Fibroblast of upper back skin (primary cell): ENCODE measurements around the gene FHOD3.
"Not testable (repeated sequence)": the region's sequence is repeated elsewhere in the genome, so short reads cannot be mapped to it uniquely, and the experiment has no call there.

Experiments used
- DNase-seq: peaks from one replicate; pipeline ENCODE4 v3.0.0-alpha.2; 2013

The FHOD3 gene

DNA sequence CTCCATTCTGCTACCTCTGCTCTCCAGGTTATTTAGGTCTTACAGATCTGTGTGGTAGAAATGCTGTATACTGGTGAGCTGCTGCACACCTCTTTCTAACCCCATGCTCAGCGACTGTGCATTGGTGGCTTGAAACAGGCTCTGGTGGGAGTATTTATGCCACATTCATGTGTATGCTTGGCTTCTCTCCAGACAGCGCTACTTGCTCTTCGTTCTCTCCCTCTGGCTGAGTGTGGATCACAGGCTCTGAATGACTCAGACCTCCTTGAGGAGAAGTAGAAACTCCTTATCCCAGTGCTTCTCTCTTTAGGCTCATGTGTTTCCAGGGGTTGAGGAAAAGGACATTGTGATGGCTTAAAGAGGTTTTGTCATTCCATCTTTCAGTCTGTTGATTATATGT, 54.9 kb downstream of the FHOD3 start:
- DNase-seq = peak; percentile 95

DNA sequence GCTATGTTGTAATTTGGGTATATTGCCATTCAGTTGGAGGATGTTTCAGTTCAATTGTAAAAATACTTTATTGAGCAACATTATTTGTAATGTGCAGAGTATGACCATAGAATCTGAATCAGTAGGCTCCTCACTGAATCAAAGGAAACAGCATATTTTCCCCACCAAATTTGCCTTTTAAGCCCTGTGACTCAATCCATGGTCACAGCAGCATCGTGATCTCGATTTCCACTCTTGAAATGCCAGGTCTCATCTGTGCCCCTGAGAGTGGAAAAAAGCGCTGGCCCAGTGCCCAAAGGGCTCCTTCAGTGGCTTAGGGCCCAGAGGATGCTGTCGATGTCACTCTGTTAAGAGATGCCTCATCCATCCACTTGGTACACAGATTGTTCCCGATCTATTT, 57.5 kb downstream of the FHOD3 start:
- peak; percentile 77 for DNase-seq

GRCh38 chr18:36355511-36355910, 58.0 kb downstream of the FHOD3 start:
- no peak for DNase-seq

DNA sequence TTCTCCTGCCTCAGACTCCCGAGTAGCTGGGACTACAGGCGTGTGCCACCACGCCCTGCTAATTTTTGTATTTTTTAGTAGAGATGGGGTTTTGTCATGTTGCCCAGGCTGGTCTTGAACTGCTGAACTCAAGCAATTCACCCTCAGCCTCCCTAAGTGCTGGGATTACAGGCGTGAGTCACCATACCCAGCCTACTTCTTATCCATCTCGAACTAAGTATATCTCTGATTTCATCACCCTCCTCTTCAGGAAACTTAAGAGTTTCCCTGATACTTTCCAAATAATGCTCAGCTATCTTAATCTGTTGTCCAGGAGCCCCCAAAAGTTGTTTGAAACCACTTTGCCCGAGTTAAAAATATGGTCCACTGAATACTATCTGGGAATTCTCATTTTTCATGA, 59.2 kb downstream of the FHOD3 start:
- DNase-seq = not testable (repeated sequence)

DNA sequence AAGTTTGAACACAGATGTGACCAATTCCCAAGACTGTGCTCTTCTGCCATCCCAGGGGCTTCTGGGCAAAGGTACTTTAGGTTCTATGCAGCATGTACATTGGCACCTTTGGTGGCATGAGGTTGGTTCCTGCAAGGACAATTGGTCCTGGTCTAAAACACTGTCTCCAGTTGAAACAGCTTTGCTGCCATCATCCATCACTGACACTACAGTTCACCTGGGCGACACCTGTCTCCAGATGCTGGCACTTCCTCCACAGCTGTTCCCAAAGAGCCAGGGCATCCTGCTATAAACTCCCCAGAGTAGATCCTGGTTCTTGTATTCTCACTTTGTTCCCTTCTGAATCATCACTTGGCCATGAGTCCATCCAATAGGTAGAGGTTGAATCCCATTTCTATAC, 60.6 kb downstream of the FHOD3 start:
- DNase-seq = no peak

GRCh38 chr18:36360256-36360909, 62.9 kb downstream of the FHOD3 start:
- no peak for DNase-seq

DNA sequence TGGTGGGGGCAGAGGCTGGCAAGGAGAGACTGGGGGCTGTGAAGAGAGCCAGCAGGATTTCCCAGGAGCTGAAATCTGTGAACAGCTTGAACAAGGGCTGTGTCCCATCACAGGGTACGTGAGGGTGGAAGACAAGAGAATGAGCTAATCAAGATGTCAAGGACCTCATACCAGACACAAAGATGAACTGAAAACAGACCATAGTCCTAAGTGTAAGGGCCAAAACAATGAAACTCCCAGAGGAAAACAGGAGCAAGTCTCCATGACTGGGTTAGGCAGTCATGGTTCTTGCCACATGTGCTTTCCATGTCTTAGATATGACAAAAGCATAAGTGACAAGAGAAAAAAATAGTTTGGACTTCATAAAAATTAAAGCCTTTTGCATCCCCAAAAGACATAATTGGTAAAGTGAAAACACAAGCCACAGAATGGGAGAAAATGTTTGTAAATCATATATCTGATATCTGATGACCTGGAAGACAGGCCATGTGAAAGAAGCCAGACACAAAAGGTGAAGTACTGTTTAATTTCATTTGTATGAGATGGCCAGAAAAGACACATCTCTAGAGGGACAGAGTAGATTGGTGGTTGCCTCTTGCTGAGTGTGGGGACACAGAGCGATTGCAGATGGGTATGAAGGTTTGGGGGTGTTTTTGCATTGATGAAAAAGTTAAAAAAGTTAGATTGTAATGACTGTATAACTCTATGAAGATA, 67.6 kb downstream of the FHOD3 start:
- no peak for DNase-seq

DNA sequence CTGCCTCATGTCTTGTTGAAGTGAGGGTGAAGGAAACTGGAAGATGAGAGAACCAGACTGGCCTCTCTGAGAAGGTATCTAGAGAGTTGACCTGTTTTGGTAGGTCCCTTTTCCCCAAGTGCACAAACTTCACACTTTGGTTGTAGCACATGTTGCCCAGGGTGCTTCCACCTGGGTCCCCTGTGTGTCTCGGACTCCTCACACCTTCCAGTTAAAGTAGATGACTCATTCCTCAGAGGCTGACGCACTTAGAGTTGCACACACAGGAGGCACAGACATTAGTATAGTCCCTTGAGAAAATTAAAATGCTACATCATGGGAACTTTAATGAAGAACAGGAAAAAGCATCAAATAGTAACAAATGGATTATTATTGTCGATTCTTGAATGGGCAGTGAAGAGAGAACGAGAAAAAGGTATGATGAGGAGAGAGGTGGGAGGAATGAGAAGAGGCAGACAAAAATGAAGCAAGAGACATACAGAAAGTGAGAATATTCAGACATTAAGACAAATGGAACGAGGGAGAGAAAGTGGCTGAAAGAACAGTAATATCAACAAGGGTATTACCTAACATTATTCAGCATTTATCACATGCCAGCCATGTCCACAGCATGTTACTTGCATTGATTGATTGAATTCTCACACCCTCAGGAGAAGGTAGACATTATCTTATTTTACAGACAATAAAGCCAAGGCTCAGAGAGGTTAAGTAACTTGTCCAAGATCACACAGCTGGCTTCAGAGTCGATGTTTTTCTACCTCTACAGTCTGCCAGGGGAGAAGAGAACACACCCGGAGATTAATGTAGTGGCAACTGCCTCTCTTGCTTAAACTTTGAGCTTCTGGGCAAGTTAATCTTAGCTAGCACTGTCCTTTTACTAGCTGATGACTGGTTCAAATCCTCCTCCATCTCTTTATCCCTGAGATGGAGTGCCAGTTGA, 68.6 kb downstream of the FHOD3 start:
- no peak for DNase-seq

GRCh38 chr18:36366994-36367839, 69.7 kb downstream of the FHOD3 start:
- DNase-seq = no peak

DNA sequence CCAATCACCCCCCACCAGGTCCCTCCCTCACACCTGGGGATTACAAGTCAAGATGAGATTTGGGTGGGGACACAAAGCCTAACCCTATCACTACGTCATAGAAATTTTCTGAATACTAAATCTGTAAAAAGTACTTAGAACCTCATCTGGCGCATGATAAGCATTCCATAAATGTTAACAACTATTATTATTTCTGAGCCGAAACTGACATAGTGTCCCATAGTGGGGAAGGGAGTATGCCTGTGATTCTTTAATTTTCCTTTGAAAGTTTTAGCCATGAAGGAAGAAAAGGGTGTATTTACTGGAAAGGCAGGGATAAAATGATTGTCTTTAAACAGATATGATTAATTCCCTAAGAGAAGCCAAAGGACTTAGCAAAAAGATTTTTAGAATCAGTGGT, 71.4 kb downstream of the FHOD3 start:
- DNase-seq = no peak

- peak; percentile 93 for DNase-seq
Measured at GRCh38 chr18:36372903-36373311, 75.4 kb downstream of the FHOD3 start.

DNA sequence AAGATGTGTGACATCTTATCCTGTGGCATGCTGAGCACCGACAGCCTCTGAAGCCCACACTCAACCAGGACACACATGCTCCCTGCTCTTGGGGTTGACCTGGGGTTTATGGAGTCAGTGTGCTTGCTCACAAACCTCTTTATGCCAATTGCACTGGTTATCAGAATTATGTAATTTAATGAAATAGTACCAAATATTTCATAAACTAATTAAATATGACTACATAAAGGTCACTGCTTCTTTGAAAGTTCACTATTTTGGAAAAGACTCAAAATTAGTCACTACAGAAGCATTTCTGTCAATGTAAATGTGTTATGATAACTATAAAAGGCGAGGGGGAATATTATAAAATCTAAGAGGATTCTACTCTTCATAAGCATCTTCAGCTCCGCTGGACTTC, 76.7 kb downstream of the FHOD3 start:
- no peak for DNase-seq

GRCh38 chr18:36375118-36375517, 77.6 kb downstream of the FHOD3 start:
- no peak for DNase-seq

DNA sequence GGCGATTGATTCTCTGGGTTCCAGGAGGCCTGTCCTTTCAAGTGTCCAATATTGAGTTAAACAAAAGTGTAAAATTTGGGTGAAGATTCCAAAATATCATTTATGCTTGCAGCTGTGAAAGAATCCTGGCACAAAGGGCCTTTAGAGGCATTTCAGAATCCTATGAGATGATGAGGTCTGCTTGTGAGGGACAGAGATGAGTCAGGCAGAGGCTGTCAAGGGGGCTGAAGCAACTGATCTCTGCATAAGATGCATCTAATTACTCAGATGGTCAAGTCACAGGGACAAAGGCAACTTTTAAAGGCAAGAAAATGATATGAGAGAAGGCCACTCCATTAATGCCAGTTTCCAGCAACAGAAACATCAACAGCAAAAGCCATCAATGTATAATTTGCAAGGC, 78.8 kb downstream of the FHOD3 start:
- peak; percentile 48 for DNase-seq

DNA sequence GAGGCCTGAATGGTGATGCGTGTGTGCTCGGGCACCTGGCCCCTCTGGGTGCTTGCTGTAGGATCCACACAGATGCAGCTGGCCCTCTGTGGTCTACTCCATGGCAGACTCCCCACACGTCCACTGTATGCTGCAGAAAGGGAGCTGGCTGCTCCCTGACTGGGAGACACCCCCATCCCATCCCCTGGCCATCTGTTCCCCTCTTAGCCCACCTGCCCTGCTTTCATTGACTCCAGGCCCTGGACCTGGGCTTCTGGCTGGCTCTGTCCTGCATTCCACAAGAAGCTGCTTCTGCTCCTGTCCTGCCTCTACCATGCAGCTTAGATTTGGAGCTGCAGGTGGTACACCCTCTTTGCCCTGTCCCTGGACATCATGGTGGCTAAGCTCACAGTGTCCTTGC, 80.1 kb downstream of the FHOD3 start:
- no peak for DNase-seq

- no peak for DNase-seq
Measured at GRCh38 chr18:36378205-36378604, 80.7 kb downstream of the FHOD3 start.

- no peak for DNase-seq
Measured at GRCh38 chr18:36379435-36379984, 82.0 kb downstream of the FHOD3 start.

- DNase-seq = no peak
Measured at GRCh38 chr18:36380173-36380827, 82.8 kb downstream of the FHOD3 start.

GRCh38 chr18:36381075-36381474, 83.6 kb downstream of the FHOD3 start:
- DNase-seq = peak; percentile 42

- no peak for DNase-seq
Measured at GRCh38 chr18:36382854-36383253, 85.3 kb downstream of the FHOD3 start.

DNA sequence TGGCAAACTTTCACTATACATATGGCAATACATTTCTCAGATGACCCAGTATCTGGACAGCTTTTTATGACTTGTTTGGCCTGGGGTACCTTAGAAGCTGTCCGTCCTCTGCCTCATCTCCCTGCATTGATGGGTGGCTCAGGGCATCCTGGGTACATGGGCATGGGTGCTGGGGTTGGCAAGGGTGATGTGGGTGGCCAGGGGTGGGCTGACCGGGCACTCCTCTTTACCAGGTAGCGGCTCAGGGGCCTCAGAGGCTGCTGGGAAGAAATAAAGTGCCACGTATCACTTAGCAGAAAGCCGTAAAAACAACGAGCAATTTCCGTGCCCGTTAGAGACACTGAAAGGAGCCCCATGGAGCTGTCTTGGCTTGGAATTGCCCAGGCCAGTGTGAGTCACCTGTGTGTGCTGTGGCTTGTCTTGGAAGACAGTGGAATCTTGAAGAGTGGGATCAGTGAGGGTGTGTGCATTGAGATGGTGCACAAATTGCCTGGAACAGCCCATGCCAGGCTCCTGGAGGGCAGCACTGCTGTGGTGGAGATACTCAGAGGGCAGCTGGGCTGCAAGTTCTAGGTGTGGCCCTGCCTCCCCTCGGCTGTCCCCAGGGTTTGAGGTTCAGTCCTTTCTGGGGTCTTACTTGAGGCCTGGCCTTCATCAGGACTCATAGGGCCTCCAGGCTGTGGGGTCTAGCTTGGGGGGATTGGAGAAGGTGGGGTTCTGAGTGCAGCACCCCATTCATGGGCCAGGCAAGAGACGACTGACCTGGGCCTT, 88.8 kb downstream of the FHOD3 start:
- DNase-seq = no peak
